Transverse colon (tissue), 4 donors: Measurements from ENCODE around the gene RALGDS. TPM values are rescaled to one million over a fixed set of nuclear protein-coding genes. Genes with fewer than 3 reads are reported as not detected.

Experiments
- DNase-seq: peaks from one replicate; pipeline ENCODE4 v3.0.0-alpha.2; 2019
- H3K27ac ChIP-seq, 4 donors: fragments of 200-600 bp; sonication (generic); 2 replicates each; pipeline ENCODE4 v1.5.1; 2016 to 2018; ENCODE audit warnings: inconsistent platforms in 4 of 4
- H3K27me3 ChIP-seq: fragments of 200-600 bp; sonication (generic); 2 replicates; pipeline ENCODE4 v1.5.1; 2017; ENCODE audit warnings: inconsistent platforms
- H3K36me3 ChIP-seq, 4 donors: fragments of 200-600 bp; sonication (generic); 2 replicates each; pipeline ENCODE4 v1.5.1; 2017 to 2019; ENCODE audit warnings: inconsistent platforms in 4 of 4
- H3K4me1 ChIP-seq, 4 donors: fragments of 200-600 bp; sonication (generic); 2 replicates each; pipeline ENCODE4 v1.5.1; 2017 to 2020; ENCODE audit warnings: inconsistent platforms in 4 of 4
- H3K4me3 ChIP-seq, 4 donors: fragments of 200-600 bp; sonication (generic); 1 replicate in 1 of 4; 2 replicates in 3 of 4; pipeline versions ENCODE4 v1.5.1 to v1.6.1; 2017 to 2019; ENCODE audit warnings: inconsistent platforms in 4 of 4
- H3K9me3 ChIP-seq, 2 donors: fragments of 200-600 bp; sonication (generic); 2 replicates each; pipeline ENCODE4 v1.5.1; 2017 to 2019; ENCODE audit warnings: inconsistent platforms in 2 of 2
- CTCF ChIP-seq, 5 experiments: fragments of 200-600 bp in 3 of 5; fragments of 450-650 bp in 2 of 5; sonication (generic) in 3 of 5; IDR thresholded peaks; 1 replicate in 2 of 5; 2 replicates in 3 of 5; pipeline ENCODE4 v1.5.1; 2016 to 2017; ENCODE audit warnings: antibody characterized with exemption in 5 of 5, inconsistent platforms in 3 of 5, mild to moderate bottlenecking in 2 of 5, moderate library complexity in 1 of 5
- EP300 ChIP-seq: sonication (generic); formaldehyde crosslinking; IDR thresholded peaks from one replicate; pipeline ENCODE4 v1.6.1; 2017; ENCODE audit warnings: antibody characterized with exemption, low read depth
- POLR2A ChIP-seq: fragments of 450-650 bp; IDR thresholded peaks from one replicate; pipeline ENCODE4 v1.6.1; 2016; ENCODE audit warnings: antibody characterized with exemption, mild to moderate bottlenecking, moderate library complexity
- POLR2AphosphoS5 ChIP-seq, 3 donors: sonication (generic); formaldehyde crosslinking; IDR thresholded peaks; one replicate each; pipeline ENCODE4 v1.6.1; 2016; ENCODE audit warnings: antibody characterized with exemption in 3 of 3
- WGBS, 2 donors: methylation state at CpG; one replicate each; pipeline ENCODE4 v1.1.5; 2018; ENCODE audit warnings: low coverage in 1 of 2; 5-methylcytosine and 5-hydroxymethylcytosine counted together
- in situ Hi-C, 4 donors: fragments of 200-750 bp; cut with MboI; loops; one replicate each; pipeline versions ENCODE4 v1.15.0 to v1.15.1; 2017; ENCODE audit warnings: low sequenced_read_pairs in 3 of 4, low pct_ligation_motif_present in 1 of 4, low pct_unique_long_range_greater_than_20kb in 1 of 4
- intact Hi-C: fragments of 100-400 bp; cut with DNase I; formaldehyde crosslinking; loops from one replicate; pipeline ENCODE4 v1.15.1; 2023; ENCODE audit warnings: low total_unique reads
- total RNA-seq, 4 donors: library from RNA; depleted of rRNA; stranded (reverse); fragments of >200 nt; gene quantifications; one replicate each; pipeline ENCODE4 v1.1.0, GENCODE V29; 2016

The RALGDS gene
- total RNA-seq, 4 donors from 2014 or later = 50.5 to 233 (median 58.2) TPM

GRCh38 chr9:133135146-133135745 is 14.2 kb upstream of the RALGDS start:
- TF ChIP-seq EP300 = no peak
- no peak for TF ChIP-seq CTCF (IDR thresholded peaks at IDR 0.05)
- peak in 2 of 3 donors; percentile 64 to 65 for TF ChIP-seq POLR2AphosphoS5 (IDR thresholded peaks at IDR 0.05)
- peak; percentile 38 for TF ChIP-seq POLR2A
- intact Hi-C loops (no loop called here), in situ Hi-C loops (no loop called here)
- Histone ChIP-seq H3K4me1 (peaks cover 57 to 87% (median 64%) of the 10 kb centered on the region in 4 donors), H3K27me3 (no peaks in the 10 kb centered on the region), H3K9me3 (no peaks in the 10 kb centered on the region), H3K27ac (peak overlapping the region; percentile 93 to 97 (median 96)), H3K4me3 (no peak overlapping the region), H3K36me3 (no peaks in the 10 kb centered on the region)
- WGBS, 2 donors = 13% methylated on average over 8 of the region's 8 CpGs; no CpG with 5 or more reads in 1 of the 2 donors
- DNase-seq = peak; percentile 94

GRCh38 chr9:133134388-133135145 is 13.5 kb upstream of the RALGDS start:
- in situ Hi-C loops (no loop called here), intact Hi-C loops (no loop called here)
- no peaks in the 10 kb centered on the region for H3K27me3 ChIP-seq
- H3K36me3 ChIP-seq = no peaks in the 10 kb centered on the region
- WGBS, 2 donors = 53% methylated on average over 11 of the region's 11 CpGs; no CpG with 5 or more reads in 1 of the 2 donors
- H3K27ac ChIP-seq = peak overlapping the region; percentile 93 to 97 (median 96)
- H3K4me3 ChIP-seq = no peak overlapping the region
- H3K4me1 ChIP-seq = peaks cover 53 to 80% (median 59%) of the 10 kb centered on the region in 4 donors
- TF ChIP-seq POLR2A (no peak), POLR2AphosphoS5 (IDR thresholded peaks at IDR 0.05) (peak in 2 of 3 donors; percentile 24 to 33), EP300 (no peak)
- DNase-seq = peak; percentile 57
- H3K9me3 ChIP-seq = no peaks in the 10 kb centered on the region

- peak overlapping the region; percentile 93 to 97 (median 96) for H3K27ac ChIP-seq
- no peak overlapping the region for H3K4me3 ChIP-seq
- H3K36me3 ChIP-seq = no peaks in the 10 kb centered on the region
- 24% methylated on average over 11 of the region's 21 CpGs; no CpG with 5 or more reads in 1 of the 2 donors for WGBS, 2 donors
- no peaks in the 10 kb centered on the region for H3K9me3 ChIP-seq
- intact Hi-C loops (no loop called here), in situ Hi-C loops (no loop called here)
- H3K27me3 ChIP-seq = no peaks in the 10 kb centered on the region
- H3K4me1 ChIP-seq = peaks cover 53 to 73% (median 59%) of the 10 kb centered on the region in 4 donors
- TF ChIP-seq POLR2AphosphoS5 (IDR thresholded peaks at IDR 0.05) (peak; percentile 76 to 96 (median 95)), CTCF (IDR thresholded peaks at IDR 0.05) (no peak), POLR2A (peak; percentile 86), EP300 (peak; percentile 54)
- DNase-seq = peak; percentile 95
Observed at GRCh38 chr9:133133681-133134387, 12.8 kb upstream of the RALGDS start.

GRCh38 chr9:133132174-133132573 is 11.1 kb upstream of the RALGDS start:
- Histone ChIP-seq H3K4me1 (peaks cover 48 to 68% (median 49%) of the 10 kb centered on the region in 4 donors), H3K4me3 (no peak overlapping the region), H3K27ac (peak overlapping the region; percentile 93 to 97 (median 96)), H3K36me3 (no peaks in the 10 kb centered on the region), H3K9me3 (no peaks in the 10 kb centered on the region), H3K27me3 (no peaks in the 10 kb centered on the region)
- intact Hi-C loops = no loop called here
- no peak for DNase-seq
- 75 to 89% methylated on average over 9 to 16 of the region's 16 CpGs for WGBS, 2 donors
- in situ Hi-C loops = no loop called here
- TF ChIP-seq EP300 (no peak), POLR2AphosphoS5 (IDR thresholded peaks at IDR 0.05) (no peak), POLR2A (no peak), CTCF (IDR thresholded peaks at IDR 0.05) (no peak)
